ENCODE data around the gene POU3F4.

POU3F4 gene

GRCh38 chrX:83508006-83508405, at the start of gene POU3F4:
Gene POU3F4, plus strand, starts transcription at chrX:83508290. Its CDS starts 35 bp downstream, at chrX:83508325.
- no peak for DNase-seq (ENCODE audit: low spot score)

- no peak for DNase-seq (ENCODE audit: low spot score)
Measured at GRCh38 chrX:83469551-83469950, 38.5 kb upstream of the POU3F4 start.

- DNase-seq (ENCODE audit: low spot score), result no peak
Measured at GRCh38 chrX:83495898-83496297, 12.2 kb upstream of the POU3F4 start.

- no peak for DNase-seq (ENCODE audit: low spot score)
Measured at GRCh38 chrX:83501003-83501402, 7.1 kb upstream of the POU3F4 start.

GRCh38 chrX:83501530-83501929, 6.6 kb upstream of the POU3F4 start:
- no peak for DNase-seq (ENCODE audit: low spot score)

- DNase-seq (ENCODE audit: low spot score), result no peak
Measured at GRCh38 chrX:83504721-83505479, 3.2 kb upstream of the POU3F4 start.

- DNase-seq (ENCODE audit: low spot score), result no peak
Measured at GRCh38 chrX:83508526-83509253, 600 bp downstream of the POU3F4 start.

GRCh38 chrX:83509254-83509801, 1.2 kb downstream of the POU3F4 start:
- no peak for DNase-seq (ENCODE audit: low spot score)

GRCh38 chrX:83510510-83511062, 2.5 kb downstream of the POU3F4 start:
- no peak for DNase-seq (ENCODE audit: low spot score)

GRCh38 chrX:83511208-83511607, 3.1 kb downstream of the POU3F4 start:
- DNase-seq (ENCODE audit: low spot score), result no peak

- DNase-seq (ENCODE audit: low spot score), result no peak
Measured at GRCh38 chrX:83512111-83512510, 4.0 kb downstream of the POU3F4 start.

- DNase-seq (ENCODE audit: low spot score), result no peak
Measured at GRCh38 chrX:83516597-83516996, 8.5 kb downstream of the POU3F4 start.

GRCh38 chrX:83521905-83522304, 13.8 kb downstream of the POU3F4 start:
- no peak for DNase-seq (ENCODE audit: low spot score)

GRCh38 chrX:83529950-83530349, 21.9 kb downstream of the POU3F4 start:
- no peak for DNase-seq (ENCODE audit: low spot score)

GRCh38 chrX:83535417-83536196, 27.5 kb downstream of the POU3F4 start:
- no peak for DNase-seq (ENCODE audit: low spot score)

Data from HuH-7.5 (cell line).